RWPE2 (cell line): Measurements from ENCODE around the gene FFAR1.

Source experiments
- ATAC-seq: fragments of 200-7000 bp; cut with Tn5 transposase; 3 replicates; pipeline ENCODE4 v1.9.1; 2021; ENCODE audit warnings: low read depth
- DNase-seq: peaks from one replicate; pipeline ENCODE4 v3.0.0-alpha.2; 2020; ENCODE audit warnings: low spot score
- H3K27ac ChIP-seq: fragments of 450-650 bp; 2 replicates; pipeline ENCODE4 v1.5.1; 2017; ENCODE audit warnings: mild to moderate bottlenecking; ENCODE audit not compliant: poor library complexity, severe bottlenecking
- H3K27me3 ChIP-seq: fragments of 250-450 bp; sonication (Bioruptor Pico); 2 replicates; pipeline ENCODE4 v1.5.1; 2021; ENCODE audit warnings: mild to moderate bottlenecking, moderate library complexity; ENCODE audit not compliant: insufficient read depth, poor library complexity, severe bottlenecking
- H3K36me3 ChIP-seq: fragments of 250-450 bp; sonication (Bioruptor Pico); 2 replicates; pipeline ENCODE4 v1.5.1; 2020; ENCODE audit warnings: low read depth, mild to moderate bottlenecking, moderate library complexity
- H3K4me1 ChIP-seq: fragments of 250-450 bp; sonication (Bioruptor Pico); 2 replicates; pipeline ENCODE4 v1.5.1; 2021; ENCODE audit warnings: mild to moderate bottlenecking, moderate library complexity; ENCODE audit not compliant: insufficient read depth, poor library complexity, severe bottlenecking
- H3K4me3 ChIP-seq: fragments of 250-450 bp; sonication (Bioruptor Pico); 2 replicates; pipeline ENCODE4 v1.5.1; 2021; ENCODE audit warnings: mild to moderate bottlenecking, moderate library complexity; ENCODE audit not compliant: severe bottlenecking
- H3K9me3 ChIP-seq: fragments of 250-450 bp; sonication (Bioruptor Pico); 2 replicates; pipeline ENCODE4 v1.5.1; 2021; ENCODE audit warnings: mild to moderate bottlenecking, moderate library complexity; ENCODE audit not compliant: severe bottlenecking
- TF ChIP-seq, protein P1 (sequence below): fragments of 450-650 bp; IDR thresholded peaks from one replicate; pipeline ENCODE4 v1.5.1; 2017; ENCODE audit warnings: mild to moderate bottlenecking, moderate library complexity; ENCODE audit not compliant: poor library complexity, severe bottlenecking

Gene FFAR1

DNA sequence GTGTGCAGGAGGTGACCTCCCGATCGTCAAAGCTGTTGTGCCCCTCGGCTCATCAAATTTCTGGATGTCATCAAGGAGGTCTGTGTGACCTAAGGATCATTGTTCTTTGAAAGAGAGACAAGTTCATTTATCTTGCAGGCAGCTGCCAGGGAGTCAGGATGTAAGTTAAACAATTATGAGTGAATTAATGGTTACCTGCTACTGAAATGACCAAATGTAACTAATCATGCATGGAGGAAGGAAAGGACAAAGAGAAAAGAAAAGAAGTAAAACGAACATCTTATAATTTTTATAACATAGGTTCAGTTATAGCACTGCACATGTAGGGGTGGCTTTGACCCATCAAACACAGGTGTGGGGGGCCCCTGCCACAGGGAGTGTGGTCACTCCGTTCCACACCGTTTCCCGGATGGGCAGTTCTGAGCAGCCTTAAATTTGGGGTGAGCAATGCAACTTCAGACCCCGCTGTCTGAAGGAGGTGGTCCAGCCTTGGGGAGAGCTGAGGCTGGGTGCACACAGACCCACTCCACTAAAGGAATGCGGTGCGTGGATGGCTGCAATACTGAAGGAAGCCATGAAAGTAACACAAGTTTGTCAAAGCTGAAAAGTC is 13.5 kb upstream of the FFAR1 start:
- H3K27ac ChIP-seq = no peak overlapping the region
- DNase-seq (no peak), ATAC-seq (no peak)
- no peaks in the 10 kb centered on the region for H3K4me1 ChIP-seq
- H3K4me3 ChIP-seq = no peak overlapping the region
- no peaks in the 10 kb centered on the region for H3K36me3 ChIP-seq
- H3K27me3 ChIP-seq = no peaks in the 10 kb centered on the region
- TF ChIP-seq, protein P1, sequence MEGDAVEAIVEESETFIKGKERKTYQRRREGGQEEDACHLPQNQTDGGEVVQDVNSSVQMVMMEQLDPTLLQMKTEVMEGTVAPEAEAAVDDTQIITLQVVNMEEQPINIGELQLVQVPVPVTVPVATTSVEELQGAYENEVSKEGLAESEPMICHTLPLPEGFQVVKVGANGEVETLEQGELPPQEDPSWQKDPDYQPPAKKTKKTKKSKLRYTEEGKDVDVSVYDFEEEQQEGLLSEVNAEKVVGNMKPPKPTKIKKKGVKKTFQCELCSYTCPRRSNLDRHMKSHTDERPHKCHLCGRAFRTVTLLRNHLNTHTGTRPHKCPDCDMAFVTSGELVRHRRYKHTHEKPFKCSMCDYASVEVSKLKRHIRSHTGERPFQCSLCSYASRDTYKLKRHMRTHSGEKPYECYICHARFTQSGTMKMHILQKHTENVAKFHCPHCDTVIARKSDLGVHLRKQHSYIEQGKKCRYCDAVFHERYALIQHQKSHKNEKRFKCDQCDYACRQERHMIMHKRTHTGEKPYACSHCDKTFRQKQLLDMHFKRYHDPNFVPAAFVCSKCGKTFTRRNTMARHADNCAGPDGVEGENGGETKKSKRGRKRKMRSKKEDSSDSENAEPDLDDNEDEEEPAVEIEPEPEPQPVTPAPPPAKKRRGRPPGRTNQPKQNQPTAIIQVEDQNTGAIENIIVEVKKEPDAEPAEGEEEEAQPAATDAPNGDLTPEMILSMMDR = no peak
- H3K9me3 ChIP-seq = no peaks in the 10 kb centered on the region

DNA sequence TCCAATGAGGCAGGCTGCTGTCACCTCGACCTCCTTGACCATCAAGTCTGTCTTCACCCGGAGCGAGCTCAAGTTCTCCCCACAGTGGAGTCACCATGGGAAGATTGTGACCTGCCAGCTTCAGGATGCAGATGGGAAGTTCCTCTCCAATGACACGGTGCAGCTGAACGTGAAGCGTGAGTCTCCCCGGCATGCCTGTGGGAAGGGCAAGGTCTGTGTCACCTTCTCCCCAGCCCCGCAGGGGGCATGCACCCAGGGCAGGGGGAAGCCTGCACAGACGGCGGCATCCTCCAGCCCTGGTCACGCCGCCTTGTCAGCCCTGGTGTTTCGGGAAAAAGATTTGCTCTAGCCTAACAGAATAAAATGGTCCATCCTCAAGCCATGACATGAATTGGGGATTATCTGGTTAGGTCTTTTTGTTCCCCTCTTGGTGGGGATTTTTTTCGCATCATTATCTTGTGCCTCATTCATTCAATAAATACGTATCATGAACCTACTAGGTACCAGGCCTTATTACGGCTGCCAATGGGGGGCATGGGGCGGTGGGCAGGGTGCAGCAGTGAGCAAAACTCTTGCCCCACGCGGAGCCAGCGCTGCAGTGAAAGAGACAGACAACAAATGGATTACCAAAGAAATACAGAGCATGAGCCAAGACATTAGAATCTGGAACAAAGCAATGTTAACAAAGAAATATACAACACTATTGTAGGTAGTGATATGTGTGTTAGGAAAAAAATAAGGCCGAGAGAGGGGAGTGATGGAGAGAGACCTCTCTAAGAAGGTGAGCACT is 11.3 kb upstream of the FFAR1 start:
- DNase-seq (no peak), ATAC-seq (no peak)
- no peaks in the 10 kb centered on the region for H3K27me3 ChIP-seq
- no peak overlapping the region for H3K4me3 ChIP-seq
- no peak overlapping the region for H3K27ac ChIP-seq
- H3K4me1 ChIP-seq = no peaks in the 10 kb centered on the region
- TF ChIP-seq, protein P1 = no peak
- H3K36me3 ChIP-seq = no peaks in the 10 kb centered on the region
- H3K9me3 ChIP-seq = no peaks in the 10 kb centered on the region

DNA sequence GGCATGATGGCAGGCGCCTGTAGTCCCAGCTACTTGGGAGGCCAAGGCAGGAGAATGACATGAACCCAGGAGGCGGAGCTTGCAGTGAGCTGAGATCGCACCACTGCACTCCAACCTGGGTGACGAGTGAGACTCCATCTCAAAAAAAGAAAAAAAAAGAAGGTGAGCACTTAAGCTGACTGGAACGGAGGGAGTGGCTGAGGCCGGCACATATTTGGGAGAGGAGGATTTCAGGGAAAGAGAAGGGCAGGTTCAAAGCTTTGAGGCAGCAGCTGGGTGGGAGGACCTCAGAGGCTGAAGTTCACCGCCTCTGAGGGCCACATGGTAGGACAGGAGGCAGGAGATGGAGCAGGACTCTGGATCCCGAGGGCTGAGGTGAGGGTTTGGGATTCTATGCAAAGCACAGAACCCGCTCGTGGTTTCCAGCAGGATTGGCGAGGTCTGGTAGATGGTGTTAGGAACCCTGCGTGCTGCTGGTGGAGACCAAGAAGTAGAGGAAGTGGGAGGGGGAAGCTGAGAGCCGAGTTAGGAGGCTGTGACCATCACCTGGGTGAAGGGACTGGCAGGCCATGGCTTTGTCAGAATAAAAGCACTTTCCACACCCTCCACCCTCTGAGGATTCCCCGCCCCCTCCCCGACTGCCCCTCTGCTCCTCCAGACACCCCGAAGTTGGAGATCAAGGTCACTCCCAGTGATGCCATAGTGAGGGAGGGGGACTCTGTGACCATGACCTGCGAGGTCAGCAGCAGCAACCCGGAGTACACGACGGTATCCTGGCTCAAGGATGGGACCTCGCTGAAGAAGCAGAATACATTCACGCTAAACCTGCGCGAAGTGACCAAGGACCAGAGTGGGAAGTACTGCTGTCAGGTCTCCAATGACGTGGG is 10.4 kb upstream of the FFAR1 start:
- Histone ChIP-seq H3K4me1 (no peaks in the 10 kb centered on the region), H3K36me3 (no peaks in the 10 kb centered on the region)

DNA sequence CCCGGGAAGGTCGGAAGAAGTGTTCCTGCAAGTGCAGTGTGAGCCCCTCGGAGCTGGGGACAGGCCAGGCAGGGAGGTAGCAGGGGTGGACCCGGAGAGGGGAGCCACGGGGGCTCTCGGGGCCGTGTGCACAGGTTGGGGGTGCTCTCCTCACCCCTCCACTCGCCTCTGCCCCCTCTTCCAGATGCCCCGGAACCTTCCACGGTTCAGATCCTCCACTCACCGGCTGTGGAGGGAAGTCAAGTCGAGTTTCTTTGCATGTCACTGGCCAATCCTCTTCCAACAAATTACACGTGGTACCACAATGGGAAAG is 9.8 kb upstream of the FFAR1 start:
- Histone ChIP-seq H3K4me1 (no peaks in the 10 kb centered on the region), H3K36me3 (no peaks in the 10 kb centered on the region), H3K27me3 (no peaks in the 10 kb centered on the region), H3K9me3 (no peaks in the 10 kb centered on the region), H3K4me3 (no peak overlapping the region), H3K27ac (no peak overlapping the region)
- DNase-seq (no peak), ATAC-seq (no peak)
- TF ChIP-seq, protein P1 = no peak

More for the DNA sequence above, 10.4 kb upstream of the FFAR1 start:
- DNase-seq (no peak), ATAC-seq (no peak)
- H3K27me3 ChIP-seq = no peaks in the 10 kb centered on the region
- H3K4me3 ChIP-seq = no peak overlapping the region
- H3K27ac ChIP-seq = no peak overlapping the region
- no peaks in the 10 kb centered on the region for H3K9me3 ChIP-seq
- TF ChIP-seq, protein P1 = no peak
